Measurements from ENCODE around the gene CEP104. TPM values are rescaled to one million over a fixed set of nuclear protein-coding genes. Genes with fewer than 3 reads are reported as not detected.

CEP104 gene
- 12.6 and 18.7 TPM in 2 replicates for total RNA-seq

GRCh38 chr1:3856923-3857790 lies at the start of gene CEP104, which contains the start of gene DFFB:
CEP104 (minus strand) TSS chr1:3857211; CDS start chr1:3852407, 4,804 bp downstream.
DFFB (plus strand) TSS chr1:3857476; CDS start chr1:3857604, 128 bp downstream.
- DNase-seq (ENCODE audit: low read depth in 2 of 2), result peak; percentile 81 to 89

GRCh38 chr1:3906672-3907020 lies 49.6 kb upstream of the CEP104 start:
- no peak for DNase-seq (ENCODE audit: low read depth in 2 of 2)

- DNase-seq (ENCODE audit: low read depth in 2 of 2), result no peak
Observed at GRCh38 chr1:3905953-3906671, 49.1 kb upstream of the CEP104 start.

- no peak for DNase-seq (ENCODE audit: low read depth in 2 of 2)
Observed at GRCh38 chr1:3905266-3905952, 48.4 kb upstream of the CEP104 start.

GRCh38 chr1:3904843-3905185 lies 47.8 kb upstream of the CEP104 start:
- DNase-seq (ENCODE audit: low read depth in 2 of 2), result no peak

DNA sequence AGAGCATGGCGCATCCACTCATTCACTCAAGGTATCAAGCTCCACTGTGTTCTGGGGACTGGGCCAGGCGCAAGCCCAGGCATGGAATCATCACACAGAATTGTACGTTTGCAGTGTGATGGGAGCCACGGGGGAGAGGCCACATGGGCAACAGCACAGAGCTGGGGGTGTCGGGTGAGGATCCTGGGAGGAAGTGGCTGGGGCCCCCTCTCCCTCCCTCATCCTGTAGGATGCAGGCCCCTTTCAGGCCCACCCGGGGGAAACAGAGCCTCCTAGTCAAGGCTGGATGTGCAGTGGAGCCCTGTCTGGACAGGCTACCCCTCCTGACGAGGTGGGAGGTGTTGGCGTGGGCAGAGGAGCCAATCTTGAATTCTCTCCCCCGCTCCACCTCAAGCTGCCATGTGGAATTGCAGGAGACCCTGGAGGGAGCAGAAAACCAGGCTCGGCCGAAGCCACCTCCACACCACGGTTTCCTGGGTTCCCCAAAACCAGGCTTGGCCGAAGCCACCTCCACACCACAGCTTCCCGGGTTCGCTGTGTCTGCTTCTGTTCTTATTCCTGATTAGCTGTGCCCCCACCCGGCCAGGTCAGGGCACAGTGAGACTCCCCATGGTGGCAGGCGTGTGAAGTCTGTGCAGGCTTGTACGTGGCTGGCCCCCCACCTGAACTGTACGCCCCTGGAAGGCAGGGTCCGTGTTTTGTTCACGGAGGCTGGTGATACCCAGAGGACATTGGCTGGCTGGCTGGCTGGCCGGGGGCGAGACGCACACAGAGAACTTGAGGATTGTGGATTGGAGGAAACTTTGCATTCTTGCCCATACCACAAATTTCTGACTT lies 47.2 kb upstream of the CEP104 start:
- DNase-seq (ENCODE audit: low read depth in 2 of 2), result no peak

GRCh38 chr1:3903141-3904005 lies 46.4 kb upstream of the CEP104 start:
- DNase-seq (ENCODE audit: low read depth in 2 of 2), result no peak

- peak in 1 of 2 donors; percentile 56 for DNase-seq (ENCODE audit: low read depth in 2 of 2)
Observed at GRCh38 chr1:3902571-3903091, 45.6 kb upstream of the CEP104 start.

- no peak for DNase-seq (ENCODE audit: low read depth in 2 of 2)
Observed at GRCh38 chr1:3902111-3902511, 45.1 kb upstream of the CEP104 start.

DNA sequence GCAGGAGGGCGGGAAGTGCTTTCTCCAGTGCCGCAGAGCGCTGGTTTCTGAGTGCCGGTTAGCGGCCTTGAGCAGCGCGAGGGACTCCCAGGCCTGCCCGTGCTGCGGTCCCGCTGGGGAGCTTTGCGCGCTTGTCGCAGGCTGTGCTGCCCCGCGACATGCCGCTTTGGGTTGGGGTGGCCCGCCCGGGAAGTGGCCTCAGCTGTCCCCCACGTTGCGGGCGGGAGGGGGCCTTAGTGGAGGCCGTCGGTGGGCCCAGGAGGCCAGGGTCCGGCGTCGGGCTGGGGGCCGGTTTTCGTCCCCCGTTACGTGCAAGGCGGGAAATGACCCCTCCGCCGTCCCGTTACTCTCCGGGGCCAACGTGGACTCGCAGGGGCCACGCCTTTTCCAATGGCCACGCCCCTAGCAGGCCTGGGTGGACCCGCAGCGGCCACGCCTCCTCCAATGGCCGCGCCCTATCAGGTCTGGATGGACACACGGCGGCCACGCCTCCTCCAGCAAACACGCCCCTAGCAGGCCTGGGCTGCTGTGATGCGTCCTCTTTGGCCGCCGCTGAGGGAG lies 44.0 kb upstream of the CEP104 start:
- peak; percentile 98 to 99 for DNase-seq (ENCODE audit: low read depth in 2 of 2)

- peak; percentile 98 to 99 for DNase-seq (ENCODE audit: low read depth in 2 of 2)
Observed at GRCh38 chr1:3900150-3900968, 43.3 kb upstream of the CEP104 start, which contains the start of gene C1orf174. C1orf174 (minus strand) TSS chr1:3900272; CDS start chr1:3900186, 86 bp downstream.

DNA sequence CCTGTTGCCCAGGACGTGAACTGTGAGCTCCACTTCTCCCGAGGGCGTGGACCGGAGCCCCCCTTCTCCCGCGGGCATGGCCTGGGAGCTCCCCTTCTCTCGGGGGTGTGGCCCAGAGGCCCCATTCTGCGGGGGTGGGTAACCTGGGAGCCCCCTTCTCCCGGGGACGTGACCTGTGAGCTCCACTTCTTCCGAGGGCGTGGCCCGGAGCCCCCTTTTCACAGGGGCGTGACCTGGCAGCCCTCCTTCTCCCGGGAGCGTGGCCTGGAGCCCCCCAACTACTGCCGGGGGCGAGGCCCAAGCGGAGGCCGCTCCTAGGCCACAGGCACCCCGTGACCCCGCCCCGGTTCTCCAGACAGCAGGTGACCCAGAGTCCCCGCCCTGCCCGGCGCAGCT lies 42.7 kb upstream of the CEP104 start:
- DNase-seq (ENCODE audit: low read depth in 2 of 2), result no peak

GRCh38 chr1:3898994-3899753 lies 42.2 kb upstream of the CEP104 start:
- DNase-seq (ENCODE audit: low read depth in 2 of 2), result peak; percentile 5 to 7

GRCh38 chr1:3898475-3898735 lies 41.4 kb upstream of the CEP104 start:
- no peak for DNase-seq (ENCODE audit: low read depth in 2 of 2)

DNA sequence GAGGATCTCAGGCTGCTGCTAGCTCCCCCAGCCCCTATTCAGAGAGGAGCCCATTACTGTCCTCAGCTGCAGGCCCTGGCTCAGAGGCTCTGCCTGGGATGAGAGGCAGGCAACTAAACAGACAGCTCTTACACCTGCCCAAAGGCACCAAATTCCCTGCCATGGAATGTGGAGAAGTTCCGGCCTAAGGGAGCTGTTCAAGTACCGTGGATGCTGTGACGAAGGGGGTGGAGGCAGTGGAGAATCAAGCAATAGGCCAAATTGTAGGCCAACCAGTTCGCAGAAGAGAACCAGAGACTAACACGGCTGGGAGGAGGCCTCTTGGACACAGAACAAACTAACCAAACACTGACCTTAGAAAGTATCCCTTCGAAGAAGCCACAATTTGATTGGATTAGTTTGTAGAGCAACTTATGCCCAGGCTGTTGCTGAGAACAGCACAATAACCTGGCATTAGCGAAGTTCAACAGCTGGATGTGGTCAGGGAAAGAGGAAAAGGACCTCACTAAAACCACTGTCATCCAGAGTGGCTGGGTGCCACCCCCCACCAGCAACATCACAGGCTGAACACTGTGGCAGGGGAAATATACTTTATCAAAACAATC lies 39.5 kb upstream of the CEP104 start:
- DNase-seq (ENCODE audit: low read depth in 2 of 2), result no peak

GRCh38 chr1:3895951-3896325 lies 38.9 kb upstream of the CEP104 start:
- DNase-seq (ENCODE audit: low read depth in 2 of 2), result no peak

DNA sequence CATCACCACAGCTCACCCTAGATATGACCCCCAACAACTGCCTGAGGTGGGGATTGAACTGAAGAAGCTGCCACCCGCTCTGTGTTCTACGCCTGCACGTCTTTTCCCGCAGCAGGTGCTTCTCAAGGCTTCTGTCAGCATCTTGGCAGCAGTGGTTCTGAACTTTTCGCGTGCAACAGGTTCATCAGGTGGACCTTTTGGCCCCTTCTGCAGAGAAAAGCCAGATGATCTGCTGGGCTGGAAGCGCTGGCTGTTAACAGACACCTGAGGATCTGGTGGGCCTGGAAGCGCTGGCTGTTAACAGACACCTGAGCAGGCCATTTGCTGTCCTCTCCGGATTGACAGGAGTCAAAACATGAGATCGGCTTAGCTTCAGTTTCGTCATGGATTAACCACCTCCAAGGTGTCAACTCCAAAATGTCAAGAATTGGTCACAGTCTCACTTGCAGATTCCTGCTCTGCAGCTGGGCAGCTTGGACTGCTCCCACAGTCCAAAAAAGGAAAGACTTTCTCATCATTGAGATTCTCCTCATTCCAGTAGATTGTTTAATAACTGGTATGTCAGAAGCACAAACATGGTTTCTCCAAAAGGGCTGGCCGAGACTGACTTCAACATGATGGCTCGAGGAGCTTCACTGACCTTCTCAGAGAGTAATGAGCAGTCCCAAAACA lies 38.4 kb upstream of the CEP104 start:
- no peak for DNase-seq (ENCODE audit: low read depth in 2 of 2)
